GM21423 (cell line): ENCODE data around the gene THAP7.

ENCODE experiments used
- ATAC-seq: cut with Tn5 transposase; IDR thresholded peaks from one replicate; pipeline ENCODE4 v1.9.1; 2021; ENCODE audit warnings: mild to moderate bottlenecking, moderate library complexity; ENCODE audit not compliant: unreplicated experiment

THAP7 gene

GRCh38 chr22:20994128-20994901 lies 7.6 kb downstream of the THAP7 start:
- no peak for ATAC-seq

- no peak for ATAC-seq
These were observed 8.4 kb downstream of the THAP7 start for GRCh38 chr22:20993304-20994127.

- ATAC-seq: no peak
These were observed 9.2 kb downstream of the THAP7 start for GRCh38 chr22:20992456-20993303.

GRCh38 chr22:20992056-20992442 lies 9.9 kb downstream of the THAP7 start:
- no peak for ATAC-seq

- no peak for ATAC-seq
These were observed 10.5 kb downstream of the THAP7 start for GRCh38 chr22:20991252-20992055.

GRCh38 chr22:20990184-20991180 lies 11.4 kb downstream of the THAP7 start:
- no peak for ATAC-seq

- no peak for ATAC-seq
These were observed 12.4 kb downstream of the THAP7 start for GRCh38 chr22:20989323-20990138.

GRCh38 chr22:20988573-20989322 lies 13.2 kb downstream of the THAP7 start:
- no peak for ATAC-seq

- no peak for ATAC-seq
These were observed 14.5 kb downstream of the THAP7 start for GRCh38 chr22:20987375-20987774.

GRCh38 chr22:20986365-20986764 lies 15.6 kb downstream of the THAP7 start:
- ATAC-seq: no peak

GRCh38 chr22:20985720-20986119 lies 16.2 kb downstream of the THAP7 start:
- no peak for ATAC-seq

GRCh38 chr22:20983081-20983771 lies 18.7 kb downstream of the THAP7 start:
- ATAC-seq: no peak

- peak; percentile 6 for ATAC-seq
These were observed 19.4 kb downstream of the THAP7 start for GRCh38 chr22:20982563-20982882.

- ATAC-seq: peak; percentile 67
These were observed 19.9 kb downstream of the THAP7 start, which contains the start of gene LZTR1 for GRCh38 chr22:20981787-20982562. LZTR1 (plus strand) TSS chr22:20982297; CDS start chr22:20982372, 75 bp downstream.

- no peak for ATAC-seq
These were observed 20.8 kb downstream of the THAP7 start for GRCh38 chr22:20980938-20981722.

- no peak for ATAC-seq
These were observed 21.4 kb downstream of the THAP7 start for GRCh38 chr22:20980523-20980922.
